Activated T-cell treated with anti-CD3 and anti-CD28 coated beads, Interleukin-2, amount 50 U/mL, for 72 hours (primary cell): Measurements from ENCODE around the gene CTU2. TPM values are rescaled to one million over a fixed set of nuclear protein-coding genes. Genes with fewer than 3 reads are reported as not detected.

Experiments
- ATAC-seq, 2 donors: fragments of 150-1000 bp; cut with Tn5 transposase; replicated peaks in 1 of 2; 2 replicates each; pipeline ENCODE4 v1.10.0; 2021; ENCODE audit warnings: moderate library complexity in 2 of 2, mild to moderate bottlenecking in 1 of 2
- DNase-seq, 2 donors: peaks; one replicate each; pipeline ENCODE4 v3.0.0; 2021 to 2022; ENCODE audit warnings: mixed read lengths in 1 of 2
- H3K27ac Mint-ChIP-seq: one replicate; pipeline ENCODE4 v1.8.0; 2022; ENCODE audit warnings: mild to moderate bottlenecking, moderate library complexity, mixed read lengths
- H3K27me3 Mint-ChIP-seq: one replicate; pipeline ENCODE4 v1.8.0; 2022; ENCODE audit warnings: low read depth, mixed read lengths
- H3K36me3 Mint-ChIP-seq, 2 donors: one replicate each; pipeline ENCODE4 v1.8.0; 2022; ENCODE audit warnings: mixed read lengths in 2 of 2, mild to moderate bottlenecking in 1 of 2; ENCODE audit not compliant: insufficient read depth in 2 of 2
- H3K4me1 Mint-ChIP-seq: one replicate; pipeline ENCODE4 v1.8.0; 2022; ENCODE audit warnings: low read depth, mixed read lengths
- H3K4me3 Mint-ChIP-seq, 2 donors: one replicate each; pipeline ENCODE4 v1.8.0; 2022; ENCODE audit warnings: mild to moderate bottlenecking in 2 of 2, mixed read lengths in 2 of 2, moderate library complexity in 2 of 2
- H3K9me3 Mint-ChIP-seq, 2 donors: one replicate each; pipeline ENCODE4 v1.8.0; 2022; ENCODE audit warnings: mixed read lengths in 2 of 2
- total RNA-seq, 2 donors: library from RNA; stranded (reverse); gene quantifications; one replicate each; pipeline ENCODE4 v1.2.3, GENCODE V29; 2022

CTU2 gene
- total RNA-seq, 2 donors from 2014 or later = 25.9 to 34.9 TPM

DNA sequence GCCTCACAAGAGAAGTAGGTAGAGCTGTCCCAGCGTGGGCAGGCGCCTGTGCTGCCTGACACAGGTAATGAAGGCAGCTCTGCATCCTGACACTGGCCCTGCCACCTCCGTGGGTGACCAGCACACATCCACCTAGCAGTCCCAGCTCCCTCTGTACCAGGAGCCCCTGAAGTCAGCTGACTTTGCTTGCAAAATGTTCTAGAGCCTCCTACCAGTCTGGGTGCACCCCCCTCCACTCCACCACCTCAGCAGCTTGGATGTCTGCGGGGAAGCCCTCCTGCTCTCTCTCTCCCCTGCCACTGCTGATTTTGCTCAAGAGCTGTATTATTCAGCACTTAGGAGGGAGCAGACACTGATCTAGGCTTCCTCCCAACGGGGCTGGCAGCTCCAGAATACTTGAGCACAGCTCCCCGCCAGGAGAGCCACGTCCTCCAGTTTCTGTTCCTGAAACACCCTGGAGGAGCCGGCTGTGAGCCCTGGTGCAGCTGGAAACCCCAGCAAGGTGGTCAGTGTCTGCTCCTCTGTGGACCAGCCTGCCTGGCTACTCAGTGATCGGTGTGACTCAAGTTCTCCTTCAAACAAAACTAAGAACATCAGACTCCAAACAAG is 1.1 kb upstream of the CTU2 start:
- peak overlapping the region; percentile 52 for H3K27ac Mint-ChIP-seq
- H3K4me1 Mint-ChIP-seq = peaks cover 78% of the 10 kb centered on the region
- H3K9me3 Mint-ChIP-seq = no peaks in the 10 kb centered on the region
- DNase-seq (peak in 1 of 2 donors; percentile 29), ATAC-seq (no peak)
- peak overlapping the region; percentile 83 to 93 for H3K4me3 Mint-ChIP-seq
- no peaks in the 10 kb centered on the region for H3K27me3 Mint-ChIP-seq
- H3K36me3 Mint-ChIP-seq = no peaks in the 10 kb centered on the region

GRCh38 chr16:88705801-88706228 is 488 bp upstream of the CTU2 start:
- peak; percentile 17 to 18 for ATAC-seq
- H3K27me3 Mint-ChIP-seq = no peaks in the 10 kb centered on the region
- no peak overlapping the region for H3K27ac Mint-ChIP-seq
- H3K4me1 Mint-ChIP-seq = peaks cover 71% of the 10 kb centered on the region
- no peaks in the 10 kb centered on the region for H3K36me3 Mint-ChIP-seq
- H3K9me3 Mint-ChIP-seq = no peaks in the 10 kb centered on the region
- peak; percentile 49 to 54 for DNase-seq
- H3K4me3 Mint-ChIP-seq = peak overlapping the region; percentile 93

DNA sequence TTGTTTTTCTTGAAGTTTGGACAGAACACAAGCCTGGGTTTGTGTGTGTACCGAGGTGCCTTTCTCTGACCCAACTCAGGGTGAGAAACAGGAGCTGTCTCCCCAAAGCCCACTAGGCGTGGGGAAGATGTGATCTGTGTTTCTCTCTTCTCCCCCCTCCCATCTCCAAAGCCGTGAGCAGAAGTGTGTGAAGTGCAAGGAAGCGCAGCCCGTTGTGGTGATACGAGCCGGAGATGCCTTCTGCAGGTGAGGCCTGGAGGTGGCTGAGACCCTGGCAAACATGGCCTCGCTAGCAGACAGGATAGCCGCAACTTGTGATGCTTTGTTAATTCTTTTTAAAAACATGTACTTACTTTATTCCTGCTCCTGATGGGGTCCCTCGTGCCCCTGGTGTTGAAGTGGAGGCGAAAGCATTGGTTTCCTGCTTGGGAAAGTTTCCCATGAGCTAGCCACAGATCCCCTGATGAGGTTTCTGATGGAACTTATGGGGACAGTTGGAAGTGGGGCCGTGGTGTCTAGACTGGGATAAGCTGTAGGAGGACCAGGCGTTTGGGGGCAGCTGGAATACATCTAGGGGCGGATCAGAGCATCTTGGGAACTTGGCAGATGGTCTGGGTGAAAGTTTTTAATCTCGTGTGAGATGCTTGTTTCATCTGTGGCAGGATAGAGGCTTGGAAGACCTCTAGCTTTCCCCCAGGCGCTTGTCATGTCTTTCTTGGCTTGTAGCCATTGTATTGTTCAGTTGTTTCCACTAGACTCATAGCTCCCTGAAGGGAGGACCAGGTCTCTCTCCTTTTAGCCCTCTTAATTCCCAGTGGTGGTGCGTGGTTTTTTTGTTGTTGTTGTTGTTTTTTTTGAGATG is 893 bp downstream of the CTU2 start:
- peak overlapping the region; percentile 87 to 93 for H3K4me3 Mint-ChIP-seq
- H3K36me3 Mint-ChIP-seq = no peaks in the 10 kb centered on the region
- DNase-seq (no peak), ATAC-seq (no peak)
- peaks cover 58% of the 10 kb centered on the region for H3K4me1 Mint-ChIP-seq
- no peaks in the 10 kb centered on the region for H3K27me3 Mint-ChIP-seq
- peak overlapping the region; percentile 78 for H3K27ac Mint-ChIP-seq
- no peaks in the 10 kb centered on the region for H3K9me3 Mint-ChIP-seq

GRCh38 chr16:88710556-88710955 is 4.3 kb downstream of the CTU2 start:
- no peak overlapping the region for H3K27ac Mint-ChIP-seq
- no peaks in the 10 kb centered on the region for H3K27me3 Mint-ChIP-seq
- DNase-seq = no peak
- no peak for ATAC-seq
- H3K4me3 Mint-ChIP-seq = no peak overlapping the region
- H3K4me1 Mint-ChIP-seq = peaks cover 25% of the 10 kb centered on the region
- H3K9me3 Mint-ChIP-seq = no peaks in the 10 kb centered on the region
- no peaks in the 10 kb centered on the region for H3K36me3 Mint-ChIP-seq

- Mint-ChIP-seq H3K9me3 (no peaks in the 10 kb centered on the region), H3K27me3 (no peaks in the 10 kb centered on the region), H3K4me3 (no peak overlapping the region), H3K36me3 (no peaks in the 10 kb centered on the region), H3K27ac (no peak overlapping the region), H3K4me1 (peaks cover 24% of the 10 kb centered on the region)
- DNase-seq (no peak), ATAC-seq (no peak)
Observed at GRCh38 chr16:88711750-88712340, 5.5 kb downstream of the CTU2 start.

DNA sequence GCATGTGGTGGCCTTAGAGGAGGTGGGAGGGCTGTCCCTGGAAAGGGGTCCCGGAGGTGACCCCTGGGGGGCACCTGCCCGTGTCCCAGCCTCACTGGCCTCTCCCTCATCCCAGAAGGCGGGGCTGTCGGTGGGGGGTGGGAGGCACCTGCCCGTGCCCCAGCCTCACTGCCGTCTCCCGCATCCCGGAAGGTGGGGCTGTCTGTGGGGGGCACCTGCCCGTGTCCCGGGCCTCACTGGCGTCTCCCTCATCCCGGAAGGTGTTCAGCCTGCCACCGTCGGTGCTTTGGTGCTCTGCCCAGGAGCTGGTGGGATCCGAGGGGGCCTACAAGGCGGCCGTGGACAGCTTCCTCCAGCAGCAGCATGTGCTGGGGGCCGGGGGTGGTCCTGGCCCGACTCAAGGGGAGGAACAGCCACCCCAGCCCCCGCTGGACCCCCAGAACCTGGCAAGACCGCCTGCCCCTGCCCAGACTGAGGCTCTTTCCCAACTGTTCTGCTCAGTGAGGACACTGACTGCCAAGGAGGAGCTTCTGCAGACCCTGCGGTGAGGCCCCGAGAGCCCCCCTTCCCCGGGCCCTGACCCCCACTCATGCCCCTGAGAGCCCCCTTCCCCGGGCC is 6.2 kb downstream of the CTU2 start:
- Mint-ChIP-seq H3K27me3 (no peaks in the 10 kb centered on the region), H3K9me3 (no peaks in the 10 kb centered on the region), H3K27ac (no peak overlapping the region), H3K4me3 (no peak overlapping the region), H3K4me1 (peaks cover 17% of the 10 kb centered on the region), H3K36me3 (peaks cover 0 to 3% of the 10 kb centered on the region in 2 donors)
- no peak for DNase-seq
- ATAC-seq = no peak

- Mint-ChIP-seq H3K27ac (no peak overlapping the region), H3K9me3 (no peaks in the 10 kb centered on the region), H3K4me1 (peaks cover 12% of the 10 kb centered on the region), H3K36me3 (peaks cover 0 to 6% of the 10 kb centered on the region in 2 donors), H3K27me3 (no peaks in the 10 kb centered on the region), H3K4me3 (no peak overlapping the region)
- DNase-seq (no peak), ATAC-seq (no peak)
Observed at GRCh38 chr16:88713054-88713453, 6.8 kb downstream of the CTU2 start.

- H3K9me3 Mint-ChIP-seq = no peaks in the 10 kb centered on the region
- ATAC-seq (no peak), DNase-seq (no peak)
- no peaks in the 10 kb centered on the region for H3K27me3 Mint-ChIP-seq
- H3K36me3 Mint-ChIP-seq = peaks cover 0 to 6% of the 10 kb centered on the region in 2 donors
- no peak overlapping the region for H3K4me3 Mint-ChIP-seq
- H3K4me1 Mint-ChIP-seq = peaks cover 8% of the 10 kb centered on the region
- no peak overlapping the region for H3K27ac Mint-ChIP-seq
Observed at GRCh38 chr16:88713568-88714419, 7.5 kb downstream of the CTU2 start.

GRCh38 chr16:88714420-88715302 is 8.4 kb downstream of the CTU2 start:
- no peak for ATAC-seq
- H3K27ac Mint-ChIP-seq = no peak overlapping the region
- no peak overlapping the region for H3K4me3 Mint-ChIP-seq
- peaks cover 3% of the 10 kb centered on the region for H3K4me1 Mint-ChIP-seq
- no peaks in the 10 kb centered on the region for H3K9me3 Mint-ChIP-seq
- DNase-seq = no peak
- no peaks in the 10 kb centered on the region for H3K27me3 Mint-ChIP-seq
- H3K36me3 Mint-ChIP-seq = peaks cover 0 to 6% of the 10 kb centered on the region in 2 donors

DNA sequence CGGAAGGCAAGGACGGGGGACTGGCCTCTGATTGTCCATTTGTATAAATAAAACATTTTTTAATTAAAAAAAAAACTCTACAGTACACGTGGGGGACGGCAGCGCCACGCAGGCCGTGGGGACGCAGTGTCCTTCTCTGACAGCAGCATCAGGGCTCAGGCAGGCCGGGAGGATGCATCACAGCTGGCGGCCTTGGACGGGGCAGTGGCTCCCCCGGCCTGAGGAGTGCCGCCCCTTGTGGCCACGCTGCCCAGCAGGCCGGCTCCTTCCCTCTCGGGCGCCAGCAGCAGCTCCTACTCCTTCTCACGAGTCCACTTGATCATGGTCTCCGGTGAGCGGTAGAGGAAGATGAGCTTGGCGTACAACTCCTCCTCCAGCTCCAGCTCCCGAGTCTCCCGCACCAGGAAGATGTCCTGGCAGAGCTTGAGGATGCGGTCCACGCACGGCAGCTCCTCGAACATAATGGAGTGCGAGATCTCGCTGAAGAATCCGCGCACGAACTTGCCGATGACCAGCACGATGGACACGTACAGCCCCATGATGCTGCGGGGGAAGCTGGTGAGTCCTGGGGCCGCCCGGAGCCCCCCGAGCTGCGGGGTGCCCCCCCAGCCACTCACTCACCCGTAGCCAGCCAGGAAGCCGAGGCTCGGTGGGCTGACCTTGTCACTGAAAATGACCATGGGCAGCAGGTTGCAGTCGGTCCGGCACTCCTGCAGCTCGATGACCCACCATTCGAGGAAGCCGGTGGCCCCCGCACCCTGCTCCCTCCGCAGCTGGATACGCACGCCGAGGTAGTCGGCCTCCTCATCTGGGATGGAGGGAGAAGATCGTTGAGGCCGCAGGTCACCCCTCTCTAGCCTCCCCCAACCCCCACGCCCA is 9.2 kb downstream of the CTU2 start:
- ATAC-seq = no peak
- no peaks in the 10 kb centered on the region for H3K27me3 Mint-ChIP-seq
- H3K4me3 Mint-ChIP-seq = no peak overlapping the region
- no peaks in the 10 kb centered on the region for H3K9me3 Mint-ChIP-seq
- H3K36me3 Mint-ChIP-seq = peaks cover 0 to 9% of the 10 kb centered on the region in 2 donors
- H3K4me1 Mint-ChIP-seq = no peaks in the 10 kb centered on the region
- no peak for DNase-seq
- H3K27ac Mint-ChIP-seq = no peak overlapping the region

DNA sequence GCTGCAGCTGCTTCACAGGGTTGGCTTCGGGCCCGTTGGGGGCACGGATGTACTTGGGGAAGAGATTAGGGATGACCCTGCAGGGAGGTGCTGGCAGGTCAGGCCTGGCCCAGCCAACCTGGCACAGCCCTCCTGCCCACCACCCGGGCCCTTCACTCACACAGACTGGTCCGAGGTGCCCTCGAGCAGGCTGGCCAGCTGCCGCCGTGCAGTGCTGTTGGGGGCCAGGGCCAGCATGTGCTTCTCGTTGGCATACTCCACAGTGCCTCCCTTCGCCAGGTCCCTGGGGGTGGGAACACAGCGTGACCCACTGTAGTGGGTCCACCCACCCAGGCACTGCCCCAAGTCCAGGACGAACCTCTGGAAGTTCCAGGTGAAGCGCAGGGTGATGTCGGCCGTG is 9.9 kb downstream of the CTU2 start:
- H3K4me3 Mint-ChIP-seq = no peak overlapping the region
- H3K4me1 Mint-ChIP-seq = no peaks in the 10 kb centered on the region
- no peaks in the 10 kb centered on the region for H3K27me3 Mint-ChIP-seq
- H3K27ac Mint-ChIP-seq = no peak overlapping the region
- no peaks in the 10 kb centered on the region for H3K9me3 Mint-ChIP-seq
- DNase-seq (no peak), ATAC-seq (no peak)
- H3K36me3 Mint-ChIP-seq = peaks cover 0 to 9% of the 10 kb centered on the region in 2 donors
